HepG2 (cell line): ENCODE data around the gene ASB16. TPM values are rescaled to one million over a fixed set of nuclear protein-coding genes. Genes with fewer than 3 reads are reported as not detected.
A peak's percentile ranks its signal among the peaks of the same experiment; 100 is the strongest.

ENCODE experiments used
- RFX1 ChIP-seq: fragments of 450-650 bp; IDR thresholded peaks from 2 replicates; pipeline ENCODE4 v1.6.1; 2017
- TBL1XR1 ChIP-seq: fragments of 150-350 bp; IDR thresholded peaks from 2 replicates; pipeline ENCODE4 v1.6.1; 2014; ENCODE audit warnings: borderline replicate concordance, low read length; ENCODE audit not compliant: partially characterized antibody
- TMF1 ChIP-seq: sonication (generic); formaldehyde crosslinking; IDR thresholded peaks from 2 replicates; pipeline ENCODE4 v1.8.1; 2022; ENCODE audit warnings: low read depth, missing genetic modification reagents
- ZFP36L2 ChIP-seq: sonication (generic); formaldehyde crosslinking; IDR thresholded peaks from 2 replicates; pipeline ENCODE4 v1.4.0; 2020; ENCODE audit warnings: missing genetic modification reagents
- ZKSCAN1 ChIP-seq: fragments of 150-350 bp; IDR thresholded peaks from 2 replicates; pipeline ENCODE4 v1.6.1; 2014; ENCODE audit warnings: low read length
- ZNF17 ChIP-seq: sonication (generic); formaldehyde crosslinking; IDR thresholded peaks from 2 replicates; pipeline ENCODE4 v1.5.0; 2020; ENCODE audit warnings: mild to moderate bottlenecking, missing genetic modification reagents
- ZNF296 ChIP-seq: sonication (generic); formaldehyde crosslinking; conservative IDR thresholded peaks from 2 replicates; pipeline ENCODE4 v1.5.0; 2020; ENCODE audit warnings: mild to moderate bottlenecking, missing genetic modification reagents
- ZNF317 ChIP-seq: sonication (generic); formaldehyde crosslinking; IDR thresholded peaks from 2 replicates; pipeline ENCODE4 v1.5.0; 2020; ENCODE audit warnings: mild to moderate bottlenecking, missing genetic modification reagents
- polyA plus RNA-seq, 8 experiments: library from polyadenylated mRNA; depleted of rRNA in 3 of 8; stranded (reverse) in 7 of 8; unstranded in 1 of 8; fragments of >200 nt; fragmentation: Illumina TruSeq in 4 of 8; extraction: Trizol in 4 of 8; gene quantifications; 2 replicates each; pipeline versions ENCODE4 v1.2.1 to v1.2.3, GENCODE V29; 2011 to 2016; ENCODE audit warnings: low read depth in 4 of 8, missing spikeins in 1 of 8, mixed read lengths in 1 of 8; ENCODE audit not compliant: insufficient read depth in 1 of 8
- total RNA-seq, 5 experiments: library from RNA; depleted of rRNA; stranded (reverse); fragments of >200 nt; fragmentation: Illumina TruSeq; extraction: Trizol; gene quantifications; 2 replicates each; pipeline ENCODE4 v1.2.3, GENCODE V29; 2016; ENCODE audit warnings: low read depth in 1 of 5
- TF ChIP-seq, protein P1 (sequence below): sonication (generic); formaldehyde crosslinking; IDR thresholded peaks from 2 replicates; pipeline ENCODE4 v1.4.0; 2020; ENCODE audit warnings: missing genetic modification reagents
- TF ChIP-seq, protein P2 (sequence below): sonication (generic); formaldehyde crosslinking; IDR thresholded peaks from 2 replicates; pipeline ENCODE4 v1.4.0; 2020; ENCODE audit warnings: missing genetic modification reagents
- TF ChIP-seq, protein P3 (sequence below): sonication (generic); formaldehyde crosslinking; IDR thresholded peaks from 2 replicates; pipeline ENCODE4 v1.5.1; 2020; ENCODE audit warnings: mild to moderate bottlenecking, missing genetic modification reagents
- TF ChIP-seq, protein P4 (sequence below): sonication (generic); formaldehyde crosslinking; IDR thresholded peaks from 2 replicates; pipeline ENCODE4 v1.5.1; 2020; ENCODE audit warnings: mild to moderate bottlenecking, missing genetic modification reagents, moderate library complexity
- TF ChIP-seq, protein P5 (sequence below): sonication (generic); formaldehyde crosslinking; IDR thresholded peaks from 2 replicates; pipeline ENCODE4 v1.4.0; 2020; ENCODE audit warnings: missing genetic modification reagents

ASB16 gene
- total and polyA plus RNA-seq, 2 of the 13 experiments (the other 11 are each of a cell fraction or from before 2014, with no cell fraction given): 0.07 TPM; not detected in 1

DNA sequence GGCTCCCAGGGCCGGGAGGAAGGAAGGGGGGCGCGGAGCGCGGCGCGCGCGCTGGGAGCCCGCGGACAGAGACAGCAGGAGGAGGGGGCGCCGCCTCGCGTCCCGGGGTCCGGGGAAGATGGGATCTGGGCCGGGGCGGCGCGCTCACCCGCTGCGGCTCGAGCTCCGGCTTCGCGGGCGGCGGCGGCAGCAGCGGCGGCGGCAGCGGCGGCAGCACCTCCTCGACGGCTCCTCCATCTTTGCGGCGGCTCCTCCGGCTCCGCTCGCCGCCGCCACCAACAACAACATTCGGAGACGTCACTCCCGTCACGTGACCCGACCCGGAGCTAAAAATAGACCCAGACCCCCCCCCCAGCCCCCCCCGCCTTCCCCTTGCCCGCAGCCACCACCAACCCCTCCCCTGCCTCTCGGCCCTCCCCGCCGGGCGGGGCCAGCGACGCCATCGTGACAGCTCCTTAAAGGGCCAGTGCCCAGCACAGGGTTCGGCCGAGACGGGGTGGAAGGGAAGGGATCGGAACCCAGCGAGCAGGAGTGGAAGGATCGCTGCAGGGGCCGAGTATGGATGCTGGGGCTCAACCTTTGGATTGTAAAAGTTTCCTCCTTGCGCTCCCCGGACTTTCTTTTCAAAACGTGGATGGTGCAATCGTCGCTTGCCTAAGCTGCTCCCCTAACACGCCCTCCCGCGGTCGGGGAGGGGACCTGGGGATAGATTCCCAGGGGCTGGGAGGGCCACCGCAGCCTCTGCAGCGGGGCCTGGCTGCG, 47.0 kb upstream of the ASB16 start, which contains the start of gene HDAC5 (continued):
- TF ChIP-seq, protein P1, sequence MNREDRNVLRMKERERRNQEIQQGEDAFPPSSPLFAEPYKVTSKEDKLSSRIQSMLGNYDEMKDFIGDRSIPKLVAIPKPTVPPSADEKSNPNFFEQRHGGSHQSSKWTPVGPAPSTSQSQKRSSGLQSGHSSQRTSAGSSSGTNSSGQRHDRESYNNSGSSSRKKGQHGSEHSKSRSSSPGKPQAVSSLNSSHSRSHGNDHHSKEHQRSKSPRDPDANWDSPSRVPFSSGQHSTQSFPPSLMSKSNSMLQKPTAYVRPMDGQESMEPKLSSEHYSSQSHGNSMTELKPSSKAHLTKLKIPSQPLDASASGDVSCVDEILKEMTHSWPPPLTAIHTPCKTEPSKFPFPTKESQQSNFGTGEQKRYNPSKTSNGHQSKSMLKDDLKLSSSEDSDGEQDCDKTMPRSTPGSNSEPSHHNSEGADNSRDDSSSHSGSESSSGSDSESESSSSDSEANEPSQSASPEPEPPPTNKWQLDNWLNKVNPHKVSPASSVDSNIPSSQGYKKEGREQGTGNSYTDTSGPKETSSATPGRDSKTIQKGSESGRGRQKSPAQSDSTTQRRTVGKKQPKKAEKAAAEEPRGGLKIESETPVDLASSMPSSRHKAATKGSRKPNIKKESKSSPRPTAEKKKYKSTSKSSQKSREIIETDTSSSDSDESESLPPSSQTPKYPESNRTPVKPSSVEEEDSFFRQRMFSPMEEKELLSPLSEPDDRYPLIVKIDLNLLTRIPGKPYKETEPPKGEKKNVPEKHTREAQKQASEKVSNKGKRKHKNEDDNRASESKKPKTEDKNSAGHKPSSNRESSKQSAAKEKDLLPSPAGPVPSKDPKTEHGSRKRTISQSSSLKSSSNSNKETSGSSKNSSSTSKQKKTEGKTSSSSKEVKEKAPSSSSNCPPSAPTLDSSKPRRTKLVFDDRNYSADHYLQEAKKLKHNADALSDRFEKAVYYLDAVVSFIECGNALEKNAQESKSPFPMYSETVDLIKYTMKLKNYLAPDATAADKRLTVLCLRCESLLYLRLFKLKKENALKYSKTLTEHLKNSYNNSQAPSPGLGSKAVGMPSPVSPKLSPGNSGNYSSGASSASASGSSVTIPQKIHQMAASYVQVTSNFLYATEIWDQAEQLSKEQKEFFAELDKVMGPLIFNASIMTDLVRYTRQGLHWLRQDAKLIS (CRISPR knock-in tag): no peak
- TF ChIP-seq TBL1XR1 (peak; percentile 66), RFX1 (no peak), TMF1 (CRISPR knock-in tag) (no peak), ZNF317 (CRISPR knock-in tag) (peak; percentile 55; the same call in 1 of the 2 replicates), ZNF296 (CRISPR knock-in tag) (no peak), ZFP36L2 (CRISPR knock-in tag) (no peak), ZKSCAN1 (peak; percentile 9; the same call in 1 of the 2 replicates), ZNF17 (no peak)
- TF ChIP-seq, protein P2, sequence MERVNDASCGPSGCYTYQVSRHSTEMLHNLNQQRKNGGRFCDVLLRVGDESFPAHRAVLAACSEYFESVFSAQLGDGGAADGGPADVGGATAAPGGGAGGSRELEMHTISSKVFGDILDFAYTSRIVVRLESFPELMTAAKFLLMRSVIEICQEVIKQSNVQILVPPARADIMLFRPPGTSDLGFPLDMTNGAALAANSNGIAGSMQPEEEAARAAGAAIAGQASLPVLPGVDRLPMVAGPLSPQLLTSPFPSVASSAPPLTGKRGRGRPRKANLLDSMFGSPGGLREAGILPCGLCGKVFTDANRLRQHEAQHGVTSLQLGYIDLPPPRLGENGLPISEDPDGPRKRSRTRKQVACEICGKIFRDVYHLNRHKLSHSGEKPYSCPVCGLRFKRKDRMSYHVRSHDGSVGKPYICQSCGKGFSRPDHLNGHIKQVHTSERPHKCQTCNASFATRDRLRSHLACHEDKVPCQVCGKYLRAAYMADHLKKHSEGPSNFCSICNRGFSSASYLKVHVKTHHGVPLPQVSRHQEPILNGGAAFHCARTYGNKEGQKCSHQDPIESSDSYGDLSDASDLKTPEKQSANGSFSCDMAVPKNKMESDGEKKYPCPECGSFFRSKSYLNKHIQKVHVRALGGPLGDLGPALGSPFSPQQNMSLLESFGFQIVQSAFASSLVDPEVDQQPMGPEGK (CRISPR knock-in tag): peak; percentile 97
- TF ChIP-seq, protein P3, sequence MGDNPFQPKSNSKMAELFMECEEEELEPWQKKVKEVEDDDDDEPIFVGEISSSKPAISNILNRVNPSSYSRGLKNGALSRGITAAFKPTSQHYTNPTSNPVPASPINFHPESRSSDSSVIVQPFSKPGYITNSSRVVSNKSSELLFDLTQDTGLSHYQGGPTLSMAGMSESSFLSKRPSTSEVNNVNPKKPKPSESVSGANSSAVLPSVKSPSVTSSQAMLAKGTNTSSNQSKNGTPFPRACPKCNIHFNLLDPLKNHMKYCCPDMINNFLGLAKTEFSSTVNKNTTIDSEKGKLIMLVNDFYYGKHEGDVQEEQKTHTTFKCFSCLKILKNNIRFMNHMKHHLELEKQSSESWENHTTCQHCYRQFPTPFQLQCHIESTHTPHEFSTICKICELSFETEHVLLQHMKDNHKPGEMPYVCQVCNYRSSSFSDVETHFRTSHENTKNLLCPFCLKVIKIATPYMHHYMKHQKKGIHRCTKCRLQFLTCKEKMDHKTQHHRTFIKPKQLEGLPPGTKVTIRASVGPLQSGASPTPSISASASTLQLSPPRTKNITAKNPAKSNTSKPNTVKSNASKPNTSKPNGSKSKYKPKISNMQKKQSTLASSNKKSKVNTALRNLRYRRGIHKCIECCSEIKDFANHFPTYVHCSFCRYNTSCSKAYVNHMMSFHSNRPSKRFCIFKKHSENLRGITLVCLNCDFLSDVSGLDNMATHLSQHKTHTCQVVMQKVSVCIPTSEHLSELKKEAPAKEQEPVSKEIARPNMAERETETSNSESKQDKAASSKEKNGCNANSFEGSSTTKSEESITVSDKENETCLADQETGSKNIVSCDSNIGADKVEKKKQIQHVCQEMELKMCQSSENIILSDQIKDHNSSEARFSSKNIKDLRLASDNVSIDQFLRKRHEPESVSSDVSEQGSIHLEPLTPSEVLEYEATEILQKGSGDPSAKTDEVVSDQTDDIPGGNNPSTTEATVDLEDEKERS: peak; percentile 57; the same call in 1 of the 2 replicates
- TF ChIP-seq, protein P4, sequence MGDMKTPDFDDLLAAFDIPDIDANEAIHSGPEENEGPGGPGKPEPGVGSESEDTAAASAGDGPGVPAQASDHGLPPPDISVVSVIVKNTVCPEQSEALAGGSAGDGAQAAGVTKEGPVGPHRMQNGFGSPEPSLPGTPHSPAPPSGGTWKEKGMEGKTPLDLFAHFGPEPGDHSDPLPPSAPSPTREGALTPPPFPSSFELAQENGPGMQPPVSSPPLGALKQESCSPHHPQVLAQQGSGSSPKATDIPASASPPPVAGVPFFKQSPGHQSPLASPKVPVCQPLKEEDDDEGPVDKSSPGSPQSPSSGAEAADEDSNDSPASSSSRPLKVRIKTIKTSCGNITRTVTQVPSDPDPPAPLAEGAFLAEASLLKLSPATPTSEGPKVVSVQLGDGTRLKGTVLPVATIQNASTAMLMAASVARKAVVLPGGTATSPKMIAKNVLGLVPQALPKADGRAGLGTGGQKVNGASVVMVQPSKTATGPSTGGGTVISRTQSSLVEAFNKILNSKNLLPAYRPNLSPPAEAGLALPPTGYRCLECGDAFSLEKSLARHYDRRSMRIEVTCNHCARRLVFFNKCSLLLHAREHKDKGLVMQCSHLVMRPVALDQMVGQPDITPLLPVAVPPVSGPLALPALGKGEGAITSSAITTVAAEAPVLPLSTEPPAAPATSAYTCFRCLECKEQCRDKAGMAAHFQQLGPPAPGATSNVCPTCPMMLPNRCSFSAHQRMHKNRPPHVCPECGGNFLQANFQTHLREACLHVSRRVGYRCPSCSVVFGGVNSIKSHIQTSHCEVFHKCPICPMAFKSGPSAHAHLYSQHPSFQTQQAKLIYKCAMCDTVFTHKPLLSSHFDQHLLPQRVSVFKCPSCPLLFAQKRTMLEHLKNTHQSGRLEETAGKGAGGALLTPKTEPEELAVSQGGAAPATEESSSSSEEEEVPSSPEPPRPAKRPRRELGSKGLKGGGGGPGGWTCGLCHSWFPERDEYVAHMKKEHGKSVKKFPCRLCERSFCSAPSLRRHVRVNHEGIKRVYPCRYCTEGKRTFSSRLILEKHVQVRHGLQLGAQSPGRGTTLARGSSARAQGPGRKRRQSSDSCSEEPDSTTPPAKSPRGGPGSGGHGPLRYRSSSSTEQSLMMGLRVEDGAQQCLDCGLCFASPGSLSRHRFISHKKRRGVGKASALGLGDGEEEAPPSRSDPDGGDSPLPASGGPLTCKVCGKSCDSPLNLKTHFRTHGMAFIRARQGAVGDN (CRISPR knock-in tag): peak; percentile 81
- TF ChIP-seq, protein P5, sequence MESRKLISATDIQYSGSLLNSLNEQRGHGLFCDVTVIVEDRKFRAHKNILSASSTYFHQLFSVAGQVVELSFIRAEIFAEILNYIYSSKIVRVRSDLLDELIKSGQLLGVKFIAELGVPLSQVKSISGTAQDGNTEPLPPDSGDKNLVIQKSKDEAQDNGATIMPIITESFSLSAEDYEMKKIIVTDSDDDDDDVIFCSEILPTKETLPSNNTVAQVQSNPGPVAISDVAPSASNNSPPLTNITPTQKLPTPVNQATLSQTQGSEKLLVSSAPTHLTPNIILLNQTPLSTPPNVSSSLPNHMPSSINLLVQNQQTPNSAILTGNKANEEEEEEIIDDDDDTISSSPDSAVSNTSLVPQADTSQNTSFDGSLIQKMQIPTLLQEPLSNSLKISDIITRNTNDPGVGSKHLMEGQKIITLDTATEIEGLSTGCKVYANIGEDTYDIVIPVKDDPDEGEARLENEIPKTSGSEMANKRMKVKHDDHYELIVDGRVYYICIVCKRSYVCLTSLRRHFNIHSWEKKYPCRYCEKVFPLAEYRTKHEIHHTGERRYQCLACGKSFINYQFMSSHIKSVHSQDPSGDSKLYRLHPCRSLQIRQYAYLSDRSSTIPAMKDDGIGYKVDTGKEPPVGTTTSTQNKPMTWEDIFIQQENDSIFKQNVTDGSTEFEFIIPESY: peak; percentile 84
